ENCODE data around the gene SMPX. TPM values are rescaled to one million over a fixed set of nuclear protein-coding genes. Genes with fewer than 3 reads are reported as not detected.

The SMPX gene
- total RNA-seq, 6 experiments from 2014 or later: not detected

GRCh38 chrX:21708116-21708515 lies 49.8 kb downstream of the SMPX start:
- no peak for TF ChIP-seq CTCF (IDR thresholded peaks at IDR 0.05)
- no peaks in the 10 kb centered on the region; the same call in 1 of the 2 replicates for H3K27me3 Mint-ChIP-seq (ENCODE audit: insufficient read depth)
- H3K36me3 Mint-ChIP-seq (ENCODE audit: low read depth): no peaks in the 10 kb centered on the region
- H3K4me3 Mint-ChIP-seq: no peak overlapping the region
- no peaks in the 10 kb centered on the region for H3K9me3 Mint-ChIP-seq
- H3K27ac Mint-ChIP-seq: no peak overlapping the region
- no peak for DNase-seq
- no peaks in the 10 kb centered on the region for H3K4me1 Mint-ChIP-seq (ENCODE audit: low read depth)

- H3K4me3 Mint-ChIP-seq: no peak overlapping the region
- H3K27me3 Mint-ChIP-seq (ENCODE audit: insufficient read depth): no peaks in the 10 kb centered on the region; the same call in 1 of the 2 replicates
- no peaks in the 10 kb centered on the region for H3K9me3 Mint-ChIP-seq
- no peak for DNase-seq
- no peaks in the 10 kb centered on the region for H3K36me3 Mint-ChIP-seq (ENCODE audit: low read depth)
- H3K27ac Mint-ChIP-seq: no peak overlapping the region
- TF ChIP-seq CTCF (IDR thresholded peaks at IDR 0.05): no peak
- no peaks in the 10 kb centered on the region for H3K4me1 Mint-ChIP-seq (ENCODE audit: low read depth)
Measured at GRCh38 chrX:21705225-21705624, 52.7 kb downstream of the SMPX start.

- no peaks in the 10 kb centered on the region for H3K9me3 Mint-ChIP-seq
- H3K27me3 Mint-ChIP-seq (ENCODE audit: insufficient read depth): no peaks in the 10 kb centered on the region; the same call in 1 of the 2 replicates
- no peak overlapping the region for H3K4me3 Mint-ChIP-seq
- H3K27ac Mint-ChIP-seq: no peak overlapping the region
- no peaks in the 10 kb centered on the region for H3K4me1 Mint-ChIP-seq (ENCODE audit: low read depth)
- no peak for DNase-seq
- H3K36me3 Mint-ChIP-seq (ENCODE audit: low read depth): no peaks in the 10 kb centered on the region
- TF ChIP-seq CTCF (IDR thresholded peaks at IDR 0.05): no peak
Measured at GRCh38 chrX:21702725-21703124, 55.2 kb downstream of the SMPX start.

GRCh38 chrX:21700967-21701366 lies 56.9 kb downstream of the SMPX start:
- no peaks in the 10 kb centered on the region for H3K4me1 Mint-ChIP-seq (ENCODE audit: low read depth)
- H3K36me3 Mint-ChIP-seq (ENCODE audit: low read depth): no peaks in the 10 kb centered on the region
- H3K27me3 Mint-ChIP-seq (ENCODE audit: insufficient read depth): no peaks in the 10 kb centered on the region
- TF ChIP-seq CTCF (IDR thresholded peaks at IDR 0.05): no peak
- no peak for DNase-seq
- no peaks in the 10 kb centered on the region for H3K9me3 Mint-ChIP-seq
- H3K4me3 Mint-ChIP-seq: no peak overlapping the region
- no peak overlapping the region for H3K27ac Mint-ChIP-seq

- DNase-seq: no peak
- no peak for TF ChIP-seq CTCF (IDR thresholded peaks at IDR 0.05)
- Mint-ChIP-seq H3K36me3 (ENCODE audit: low read depth) (no peaks in the 10 kb centered on the region), H3K4me3 (no peak overlapping the region), H3K27me3 (ENCODE audit: insufficient read depth) (no peaks in the 10 kb centered on the region), H3K27ac (no peak overlapping the region), H3K9me3 (no peaks in the 10 kb centered on the region), H3K4me1 (ENCODE audit: low read depth) (no peaks in the 10 kb centered on the region)
Measured at GRCh38 chrX:21700275-21700674, 57.6 kb downstream of the SMPX start.

- no peak for DNase-seq
- Mint-ChIP-seq H3K4me3 (no peak overlapping the region), H3K4me1 (ENCODE audit: low read depth) (no peaks in the 10 kb centered on the region), H3K36me3 (ENCODE audit: low read depth) (no peaks in the 10 kb centered on the region), H3K27me3 (ENCODE audit: insufficient read depth) (no peaks in the 10 kb centered on the region), H3K27ac (no peak overlapping the region), H3K9me3 (no peaks in the 10 kb centered on the region)
- no peak for TF ChIP-seq CTCF (IDR thresholded peaks at IDR 0.05)
Measured at GRCh38 chrX:21699136-21699535, 58.8 kb downstream of the SMPX start.

Measured in HFFc6 (cell line).